Peyer's patch (tissue), 4 donors: ENCODE results near the gene DYNC2LI1.

ENCODE experiments used
- CTCF ChIP-seq, 6 experiments: fragments of 450-650 bp in 4 of 6; fragments of 200-600 bp in 2 of 6; sonication (generic) in 1 of 6; IDR thresholded peaks; one replicate each; pipeline ENCODE4 v1.5.1; 2017 to 2019; ENCODE audit warnings: antibody characterized with exemption in 6 of 6, mild to moderate bottlenecking in 3 of 6, moderate library complexity in 1 of 6
- POLR2A ChIP-seq, 2 donors: fragments of 450-650 bp; IDR thresholded peaks; one replicate each; pipeline ENCODE4 v1.5.1; 2017; ENCODE audit warnings: antibody characterized with exemption in 2 of 2, mild to moderate bottlenecking in 2 of 2, moderate library complexity in 2 of 2

- TF ChIP-seq CTCF (IDR thresholded peaks at IDR 0.05) (no peak), POLR2A (IDR thresholded peaks at IDR 0.05) (no peak)
Measured at GRCh38 chr2:43754180-43754579, 19.7 kb upstream of the DYNC2LI1 start.
